Upper lobe of left lung (tissue), 6 donors: ENCODE data around the gene PLXNA4. TPM values are rescaled to one million over a fixed set of nuclear protein-coding genes. Genes with fewer than 3 reads are reported as not detected.
"Not testable (repeated sequence)": the region's sequence is repeated elsewhere in the genome, so short reads cannot be mapped to it uniquely, and the experiment has no call there.

Experiments
- ATAC-seq, 2 donors: fragments of 200-7000 bp; cut with Tn5 transposase; one replicate each; pipeline ENCODE4 v1.9.1; 2022; ENCODE audit warnings: mild to moderate bottlenecking in 2 of 2, moderate library complexity in 2 of 2; ENCODE audit not compliant: low FRiP score in 2 of 2
- DNase-seq, 2 donors: peaks; one replicate each; pipeline ENCODE4 v3.0.0-alpha.2; 2019 to 2020
- H3K27ac ChIP-seq, 4 donors: fragments of 200-600 bp; sonication (generic); one replicate each; pipeline ENCODE4 v1.5.1; 2016 to 2019
- H3K27me3 ChIP-seq, 4 donors: fragments of 200-600 bp; sonication (generic); one replicate each; pipeline ENCODE4 v1.5.1; 2017 to 2019
- H3K36me3 ChIP-seq, 4 donors: fragments of 200-600 bp; sonication (generic); one replicate each; pipeline ENCODE4 v1.5.1; 2016 to 2019
- H3K4me1 ChIP-seq, 4 donors: fragments of 200-600 bp; sonication (generic); one replicate each; pipeline ENCODE4 v1.5.1; 2018 to 2019
- H3K4me3 ChIP-seq, 4 donors: fragments of 200-600 bp; sonication (generic); one replicate each; pipeline ENCODE4 v1.5.1; 2017 to 2019; ENCODE audit warnings: mild to moderate bottlenecking in 2 of 4, moderate library complexity in 1 of 4
- H3K9me3 ChIP-seq, 4 donors: fragments of 200-600 bp; sonication (generic); one replicate each; pipeline ENCODE4 v1.5.1; 2018 to 2019
- EP300 ChIP-seq, 4 donors: sonication (generic); formaldehyde crosslinking; IDR thresholded peaks; one replicate each; pipeline ENCODE4 v1.5.1; 2017; ENCODE audit warnings: antibody characterized with exemption in 4 of 4, control low read depth in 2 of 4
- POLR2A ChIP-seq, 4 donors: fragments of 450-650 bp; IDR thresholded peaks; one replicate each; pipeline ENCODE4 v1.5.1; 2016 to 2017; ENCODE audit warnings: antibody characterized with exemption in 4 of 4, mild to moderate bottlenecking in 2 of 4
- POLR2AphosphoS5 ChIP-seq, 2 donors: sonication (generic); formaldehyde crosslinking; IDR thresholded peaks; one replicate each; pipeline ENCODE4 v1.5.1; 2017; ENCODE audit warnings: antibody characterized with exemption in 2 of 2
- WGBS, 2 donors: methylation state at CpG; one replicate each; pipeline ENCODE4 v1.1.5; 2017 to 2018; 5-methylcytosine and 5-hydroxymethylcytosine counted together
- total RNA-seq, 6 donors: library from RNA; depleted of rRNA in 4 of 6; stranded (reverse); fragments of >200 nt in 4 of 6; gene quantifications; one replicate each; pipeline versions ENCODE4 v1.1.0 to v1.2.1, GENCODE V29; 2016 to 2021
- TF ChIP-seq, protein P1 (sequence below), 6 experiments: fragments of 450-650 bp in 4 of 6; fragments of 200-600 bp in 2 of 6; sonication (generic) in 2 of 6; IDR thresholded peaks; one replicate each; pipeline ENCODE4 v1.5.1; 2016 to 2019; ENCODE audit warnings: antibody characterized with exemption in 6 of 6
- donor health status: DM: no; HTN: no; CAD: no; lungs with moderate emphysema.
- donor health status: DM: no; HTN: yes; CAD: no; lungs with severe emphysema.

The PLXNA4 gene
- total RNA-seq, 6 donors from 2014 or later, result 1.1 to 5.9 (median 2.6) TPM

DNA sequence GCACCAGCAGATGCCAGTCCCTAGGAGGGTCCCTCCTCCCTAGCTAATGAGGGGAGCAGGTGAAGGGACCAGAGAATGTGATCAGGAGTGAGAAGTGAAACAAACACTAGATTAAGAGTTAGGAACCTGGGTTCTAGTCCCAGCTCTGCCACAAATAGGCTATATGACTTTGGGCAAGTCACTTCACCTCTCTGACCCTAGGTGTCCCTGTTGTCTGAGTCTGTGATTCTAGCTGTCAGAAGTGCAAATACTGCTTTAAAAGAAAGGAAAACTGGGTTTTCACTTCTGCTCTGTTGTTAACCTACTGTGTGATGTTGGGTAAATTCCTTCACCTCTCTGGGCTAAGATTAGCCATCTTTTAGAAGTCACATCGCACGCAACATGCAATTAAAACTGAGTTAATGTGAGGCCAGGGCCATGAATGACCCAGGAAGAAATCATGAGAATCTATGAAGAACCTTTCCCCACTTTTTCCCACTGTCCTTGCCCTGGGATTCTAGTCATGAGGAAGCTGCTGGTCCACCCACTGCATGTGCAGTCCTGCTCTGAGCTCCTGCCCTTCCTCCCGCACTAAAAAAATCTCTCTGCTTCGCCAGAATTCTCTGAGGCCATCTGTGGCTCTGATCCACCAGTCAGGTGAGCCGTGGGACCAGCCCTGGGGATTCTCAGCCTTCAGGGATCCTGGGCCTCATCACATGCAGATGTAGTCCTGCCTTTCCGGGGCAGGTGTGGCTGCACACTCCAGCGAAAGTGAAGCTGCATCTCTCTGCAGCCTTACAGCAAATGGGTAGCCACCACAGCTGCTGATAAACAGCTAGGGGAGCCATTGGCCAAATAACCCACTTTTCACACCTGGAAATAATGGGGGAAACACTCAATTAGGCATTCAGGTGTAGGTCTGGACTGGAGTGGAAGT, 181.7 kb downstream of the PLXNA4 start:
- H3K4me1 ChIP-seq, result peaks cover 0 to 2% (median 0%) of the 10 kb centered on the region in 4 donors
- H3K27me3 ChIP-seq, result no peaks in the 10 kb centered on the region
- H3K4me3 ChIP-seq, result no peak overlapping the region
- H3K27ac ChIP-seq, result no peak overlapping the region
- no peak for DNase-seq
- TF ChIP-seq, protein P1, sequence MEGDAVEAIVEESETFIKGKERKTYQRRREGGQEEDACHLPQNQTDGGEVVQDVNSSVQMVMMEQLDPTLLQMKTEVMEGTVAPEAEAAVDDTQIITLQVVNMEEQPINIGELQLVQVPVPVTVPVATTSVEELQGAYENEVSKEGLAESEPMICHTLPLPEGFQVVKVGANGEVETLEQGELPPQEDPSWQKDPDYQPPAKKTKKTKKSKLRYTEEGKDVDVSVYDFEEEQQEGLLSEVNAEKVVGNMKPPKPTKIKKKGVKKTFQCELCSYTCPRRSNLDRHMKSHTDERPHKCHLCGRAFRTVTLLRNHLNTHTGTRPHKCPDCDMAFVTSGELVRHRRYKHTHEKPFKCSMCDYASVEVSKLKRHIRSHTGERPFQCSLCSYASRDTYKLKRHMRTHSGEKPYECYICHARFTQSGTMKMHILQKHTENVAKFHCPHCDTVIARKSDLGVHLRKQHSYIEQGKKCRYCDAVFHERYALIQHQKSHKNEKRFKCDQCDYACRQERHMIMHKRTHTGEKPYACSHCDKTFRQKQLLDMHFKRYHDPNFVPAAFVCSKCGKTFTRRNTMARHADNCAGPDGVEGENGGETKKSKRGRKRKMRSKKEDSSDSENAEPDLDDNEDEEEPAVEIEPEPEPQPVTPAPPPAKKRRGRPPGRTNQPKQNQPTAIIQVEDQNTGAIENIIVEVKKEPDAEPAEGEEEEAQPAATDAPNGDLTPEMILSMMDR (IDR thresholded peaks at IDR 0.05), result peak in 1 of 6 experiments; percentile 33
- no peak for TF ChIP-seq POLR2A (IDR thresholded peaks at IDR 0.05)
- H3K9me3 ChIP-seq, result no peaks in the 10 kb centered on the region
- WGBS, 2 donors, result 84 to 87% methylated on average over 7 of the region's 7 CpGs
- ATAC-seq, result no peak
- no peaks in the 10 kb centered on the region for H3K36me3 ChIP-seq

DNA sequence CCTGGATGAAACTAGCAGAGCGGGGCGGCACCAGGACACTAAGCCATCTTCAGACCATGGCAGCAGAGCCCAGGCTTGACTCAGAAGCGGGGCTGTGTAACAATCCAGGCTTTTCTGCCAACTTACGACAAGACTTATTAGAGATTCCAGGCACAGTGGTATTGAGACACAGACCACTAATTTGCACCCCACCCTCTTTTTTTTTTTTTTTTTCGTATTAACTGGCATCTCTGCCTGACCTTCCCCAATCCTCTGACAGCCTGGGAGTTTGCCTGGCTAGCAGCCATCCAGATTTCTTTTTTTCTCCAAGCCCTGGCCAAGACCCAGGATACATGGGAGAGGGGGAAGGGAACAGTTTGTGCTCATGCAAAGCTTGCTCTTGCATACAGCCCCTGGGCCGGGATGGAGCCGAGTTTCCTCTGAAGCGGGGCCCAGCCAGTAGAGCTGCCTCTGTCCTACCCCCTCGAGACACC, 182.4 kb downstream of the PLXNA4 start:
- peak; percentile 5 to 70 for ATAC-seq
- TF ChIP-seq EP300 (IDR thresholded peaks at IDR 0.05) (no peak), POLR2AphosphoS5 (IDR thresholded peaks at IDR 0.05) (no peak), POLR2A (IDR thresholded peaks at IDR 0.05) (no peak)
- TF ChIP-seq, protein P1 (IDR thresholded peaks at IDR 0.05), result no peak
- DNase-seq, result no peak
- Histone ChIP-seq H3K36me3 (no peaks in the 10 kb centered on the region), H3K4me1 (peaks cover 0 to 2% (median 0%) of the 10 kb centered on the region in 4 donors), H3K4me3 (no peak overlapping the region), H3K9me3 (no peaks in the 10 kb centered on the region), H3K27me3 (no peaks in the 10 kb centered on the region), H3K27ac (no peak overlapping the region)
- WGBS, 2 donors, result 50 to 71% methylated on average over 9 of the region's 9 CpGs

DNA sequence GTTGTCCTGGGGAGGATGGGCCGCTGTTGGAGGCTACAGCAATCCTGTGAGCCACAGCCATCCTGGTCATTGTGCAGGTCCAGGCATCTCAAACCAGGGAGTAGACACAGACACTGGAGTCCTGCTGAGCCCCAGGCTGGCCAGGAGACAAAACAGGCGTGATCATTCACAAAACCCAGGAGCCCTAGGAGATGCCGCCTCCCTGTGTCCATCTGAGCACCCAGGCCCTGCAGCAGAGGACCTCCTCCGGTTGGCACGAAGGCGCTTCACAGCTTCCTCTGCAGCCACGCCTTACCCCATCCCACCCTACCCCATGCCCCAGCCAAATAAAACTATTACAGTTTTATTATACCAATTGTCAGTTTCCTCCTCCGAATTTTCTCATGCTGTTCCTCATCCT, 183.6 kb downstream of the PLXNA4 start:
- Histone ChIP-seq H3K36me3 (no peaks in the 10 kb centered on the region), H3K4me1 (peaks cover 0 to 2% (median 0%) of the 10 kb centered on the region in 4 donors), H3K9me3 (no peaks in the 10 kb centered on the region), H3K4me3 (no peak overlapping the region), H3K27me3 (no peaks in the 10 kb centered on the region), H3K27ac (no peak overlapping the region)
- TF ChIP-seq POLR2A (IDR thresholded peaks at IDR 0.05) (no peak), POLR2AphosphoS5 (IDR thresholded peaks at IDR 0.05) (no peak), EP300 (IDR thresholded peaks at IDR 0.05) (no peak)
- TF ChIP-seq, protein P1 (IDR thresholded peaks at IDR 0.05), result no peak
- peak in 1 of 2 donors; percentile 18 for DNase-seq
- no peak for ATAC-seq
- 90 to 94% methylated on average over 5 to 8 of the region's 8 CpGs for WGBS, 2 donors

DNA sequence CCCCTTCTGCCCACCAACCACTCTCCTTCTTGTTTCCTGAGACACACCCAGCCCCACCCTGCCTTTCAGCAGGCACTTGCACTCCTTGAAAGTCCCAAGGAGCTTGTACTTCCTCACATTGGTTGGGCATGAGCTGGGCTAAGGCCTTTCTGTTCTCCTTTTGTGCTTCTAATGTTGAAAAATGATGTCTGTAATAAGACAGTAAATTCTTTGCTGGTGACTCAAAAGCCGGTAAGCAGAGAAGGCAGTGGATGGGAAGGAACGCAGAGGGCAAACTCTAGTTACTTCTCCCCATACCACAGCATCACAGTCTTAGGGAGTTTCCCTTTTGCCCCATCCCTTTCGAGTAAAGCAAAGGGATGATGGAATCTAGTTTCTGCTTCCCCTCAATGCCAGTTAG, 185.6 kb downstream of the PLXNA4 start:
- Histone ChIP-seq H3K4me3 (no peak overlapping the region), H3K36me3 (no peaks in the 10 kb centered on the region), H3K27ac (no peak overlapping the region), H3K9me3 (no peaks in the 10 kb centered on the region), H3K27me3 (no peaks in the 10 kb centered on the region), H3K4me1 (peaks cover 0 to 9% (median 5%) of the 10 kb centered on the region in 4 donors)
- ATAC-seq (peak in 1 of 2 donors; percentile 5), DNase-seq (no peak)
- 67 to 71% methylated on average over 3 of the region's 3 CpGs for WGBS, 2 donors
- TF ChIP-seq EP300 (IDR thresholded peaks at IDR 0.05), result no peak
- no peak for TF ChIP-seq POLR2AphosphoS5 (IDR thresholded peaks at IDR 0.05)
- TF ChIP-seq, protein P1 (IDR thresholded peaks at IDR 0.05), result no peak
- no peak for TF ChIP-seq POLR2A (IDR thresholded peaks at IDR 0.05)

DNA sequence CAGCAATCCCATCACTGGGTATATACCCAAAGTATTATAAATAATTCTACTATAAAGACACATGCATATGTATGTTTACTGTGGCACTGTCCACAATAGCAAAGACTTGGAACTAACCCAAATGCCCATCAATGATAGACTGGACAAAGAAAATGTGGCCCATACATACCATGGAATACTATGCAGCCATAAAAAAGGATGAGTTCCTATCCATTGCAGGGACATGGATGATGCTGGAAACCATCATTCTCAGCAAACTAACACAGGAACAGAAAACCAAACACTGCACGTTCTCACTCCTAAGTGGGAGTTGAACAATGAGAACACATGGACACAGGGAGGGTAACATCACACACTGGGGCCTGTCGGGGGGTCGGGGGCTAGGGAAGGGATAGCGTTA, 186.2 kb downstream of the PLXNA4 start:
- H3K9me3 ChIP-seq, DNase-seq, H3K27me3 ChIP-seq, H3K4me1 ChIP-seq, H3K4me3 ChIP-seq, ATAC-seq, H3K36me3 ChIP-seq, H3K27ac ChIP-seq: not testable (repeated sequence)
- 82 to 89% methylated on average over 4 of the region's 4 CpGs for WGBS, 2 donors
